H9 (cell line): ENCODE results near the gene NOP16. TPM values are rescaled to one million over a fixed set of nuclear protein-coding genes. Genes with fewer than 3 reads are reported as not detected.

Source experiments
- DNase-seq: peaks from one replicate; pipeline ENCODE4 v3.0.0-alpha.2; 2017
- H2AFZ ChIP-seq: one replicate; pipeline ENCODE4 v1.6.1; 2013; ENCODE audit warnings: mild to moderate bottlenecking, low read length, control low read depth, moderate library complexity
- H2AK5ac ChIP-seq: 2 replicates; pipeline ENCODE4 v1.6.1; 2013; ENCODE audit warnings: low read length, control low read depth, mixed read lengths; ENCODE audit not compliant: insufficient read length
- H2BK120ac ChIP-seq: one replicate; pipeline ENCODE4 v1.6.1; 2013; ENCODE audit warnings: low read depth, mild to moderate bottlenecking, low read length, control low read depth, inconsistent platforms; ENCODE audit not compliant: poor library complexity, severe bottlenecking
- H2BK12ac ChIP-seq: 2 replicates; pipeline ENCODE4 v1.6.1; 2013; ENCODE audit warnings: low read length, control low read depth, mixed read lengths, low read depth; ENCODE audit not compliant: insufficient read length
- H2BK15ac ChIP-seq: 2 replicates; pipeline ENCODE4 v1.6.1; 2013; ENCODE audit warnings: low read depth, low read length, control low read depth
- H2BK20ac ChIP-seq: one replicate; pipeline ENCODE4 v1.6.1; 2013; ENCODE audit warnings: low read depth, mild to moderate bottlenecking, low read length, control low read depth, inconsistent platforms; ENCODE audit not compliant: poor library complexity, severe bottlenecking
- H2BK5ac ChIP-seq: 2 replicates; pipeline ENCODE4 v1.6.1; 2013; ENCODE audit warnings: low read length, control low read depth, mixed read lengths; ENCODE audit not compliant: insufficient read length
- H3K14ac ChIP-seq: 2 replicates; pipeline ENCODE4 v1.6.1; 2013; ENCODE audit warnings: low read length, control low read depth; ENCODE audit not compliant: insufficient read depth
- H3K18ac ChIP-seq: 2 replicates; pipeline ENCODE4 v1.6.1; 2013; ENCODE audit warnings: low read depth, mild to moderate bottlenecking, mixed read lengths, low read length, control low read depth; ENCODE audit not compliant: insufficient read length
- H3K23ac ChIP-seq: 2 replicates; pipeline ENCODE4 v1.6.1; 2013; ENCODE audit warnings: low read length, control low read depth, mixed read lengths, low read depth; ENCODE audit not compliant: insufficient read length
- H3K23me2 ChIP-seq: 2 replicates; pipeline ENCODE4 v1.6.1; 2013; ENCODE audit warnings: low read depth, mild to moderate bottlenecking, mixed read lengths, low read length, control low read depth; ENCODE audit not compliant: insufficient read length, poor library complexity, severe bottlenecking
- H3K27ac ChIP-seq: 2 replicates; pipeline ENCODE4 v1.5.1; 2013; ENCODE audit warnings: low read length, control low read depth, mixed read lengths, low read depth; ENCODE audit not compliant: insufficient read length
- H3K27me3 ChIP-seq: 2 replicates; pipeline ENCODE4 v1.6.1; 2013; ENCODE audit warnings: low read length, control low read depth, inconsistent platforms; ENCODE audit not compliant: insufficient read depth
- H3K4ac ChIP-seq: 2 replicates; pipeline ENCODE4 v1.6.1; 2013; ENCODE audit warnings: low read depth, mild to moderate bottlenecking, control low read depth, inconsistent platforms, low read length, moderate library complexity
- H3K4me1 ChIP-seq: 2 replicates; pipeline ENCODE4 v1.6.1; 2013; ENCODE audit warnings: low read length, control low read depth, inconsistent platforms; ENCODE audit not compliant: insufficient read depth
- H3K4me2 ChIP-seq: 2 replicates; pipeline ENCODE4 v1.6.1; 2013; ENCODE audit warnings: low read length, control low read depth, mixed read lengths; ENCODE audit not compliant: insufficient read length, insufficient read depth
- H3K56ac ChIP-seq: 2 replicates; pipeline ENCODE4 v1.6.1; 2013; ENCODE audit warnings: low read depth, mild to moderate bottlenecking, mixed read lengths, low read length, control low read depth; ENCODE audit not compliant: insufficient read length
- H3K79me1 ChIP-seq: 2 replicates; pipeline ENCODE4 v1.6.1; 2013; ENCODE audit warnings: low read depth, mild to moderate bottlenecking, moderate library complexity, low read length, control low read depth, inconsistent platforms; ENCODE audit not compliant: insufficient read depth, poor library complexity, severe bottlenecking
- H3K79me2 ChIP-seq: 2 replicates; pipeline ENCODE4 v1.6.1; 2013; ENCODE audit warnings: low read length, control low read depth, inconsistent platforms; ENCODE audit not compliant: insufficient read depth
- H3K9ac ChIP-seq: 2 replicates; pipeline ENCODE4 v1.6.1; 2013; ENCODE audit warnings: low read length, control low read depth, mixed read lengths; ENCODE audit not compliant: insufficient read length; ENCODE audit errors: extremely low read depth
- H3K9me3 ChIP-seq: one replicate; pipeline ENCODE4 v1.6.1; 2013; ENCODE audit warnings: low read depth, low read length, inconsistent platforms; ENCODE audit not compliant: control insufficient read depth
- H3T11ph ChIP-seq: one replicate; pipeline ENCODE4 v1.6.1; 2013; ENCODE audit warnings: mild to moderate bottlenecking, low read length, control low read depth, inconsistent platforms
- H4K20me1 ChIP-seq: one replicate; pipeline ENCODE4 v1.6.1; 2013; ENCODE audit not compliant: control insufficient read depth, insufficient read length, insufficient read depth
- H4K5ac ChIP-seq: 2 replicates; pipeline ENCODE4 v1.6.1; 2013; ENCODE audit warnings: low read depth, mild to moderate bottlenecking, mixed read lengths, low read length, control low read depth; ENCODE audit not compliant: insufficient read length
- H4K8ac ChIP-seq: replicated peaks from 2 replicates; pipeline ENCODE4 v1.6.1; 2013; ENCODE audit warnings: low read length, control low read depth, mixed read lengths, low read depth; ENCODE audit not compliant: insufficient read length
- H4K91ac ChIP-seq: 2 replicates; pipeline ENCODE4 v1.6.1; 2013; ENCODE audit warnings: low read depth, mild to moderate bottlenecking, moderate library complexity, mixed read lengths, low read length, control low read depth; ENCODE audit not compliant: insufficient read length
- H3K27ac Mint-ChIP-seq, 3 experiments: 2 replicates in 2 of 3; 3 replicates in 1 of 3; pipeline ENCODE4 v1.8.0; 2020 to 2021; ENCODE audit warnings: mixed read lengths in 3 of 3, mild to moderate bottlenecking in 1 of 3, moderate library complexity in 1 of 3
- H3K27me3 Mint-ChIP-seq: 2 replicates; pipeline ENCODE4 v1.8.0; 2021; ENCODE audit warnings: low read depth, mild to moderate bottlenecking, moderate library complexity, mixed read lengths
- H3K36me3 Mint-ChIP-seq, 3 experiments: 2 replicates in 2 of 3; 3 replicates in 1 of 3; pipeline ENCODE4 v1.8.0; 2020 to 2021; ENCODE audit warnings: low read depth in 3 of 3, mixed read lengths in 3 of 3; ENCODE audit not compliant: insufficient read depth in 1 of 3
- H3K4me1 Mint-ChIP-seq, 2 experiments: 2 replicates each; pipeline ENCODE4 v1.8.0; 2020; ENCODE audit warnings: mixed read lengths in 2 of 2
- H3K4me3 Mint-ChIP-seq, 2 experiments: 2 replicates in 1 of 2; 3 replicates in 1 of 2; pipeline ENCODE4 v1.8.0; 2020 to 2021; ENCODE audit warnings: mild to moderate bottlenecking in 2 of 2, mixed read lengths in 2 of 2, moderate library complexity in 1 of 2
- H3K9me3 Mint-ChIP-seq, 2 experiments: 2 replicates in 1 of 2; 3 replicates in 1 of 2; pipeline ENCODE4 v1.8.0; 2020; ENCODE audit warnings: mild to moderate bottlenecking in 2 of 2, mixed read lengths in 2 of 2, moderate library complexity in 1 of 2
- WGBS: extraction: QIAGEN DNeasy Blood & Tissue Kit; methylation state at CpG from one replicate; pipeline ENCODE4 v1.1.7; 2013; ENCODE audit warnings: missing lambda C conversion rate, low lambda C conversion rate, mixed read lengths; ENCODE audit not compliant: insufficient read length; ENCODE audit errors: extremely low coverage; 5-methylcytosine and 5-hydroxymethylcytosine counted together
- total RNA-seq: library from RNA; stranded (reverse); gene quantifications from 2 replicates; pipeline ENCODE4 v1.2.1, GENCODE V29; 2021
- TF ChIP-seq, protein P1 (sequence below): fragments of 200-600 bp; sonication (generic); conservative IDR thresholded peaks from 3 replicates; pipeline ENCODE4 v1.8.0; 2021; ENCODE audit warnings: antibody characterized with exemption, mild to moderate bottlenecking

NOP16 gene
- total RNA-seq, 1 experiment from 2014 or later: 114 TPM

DNA sequence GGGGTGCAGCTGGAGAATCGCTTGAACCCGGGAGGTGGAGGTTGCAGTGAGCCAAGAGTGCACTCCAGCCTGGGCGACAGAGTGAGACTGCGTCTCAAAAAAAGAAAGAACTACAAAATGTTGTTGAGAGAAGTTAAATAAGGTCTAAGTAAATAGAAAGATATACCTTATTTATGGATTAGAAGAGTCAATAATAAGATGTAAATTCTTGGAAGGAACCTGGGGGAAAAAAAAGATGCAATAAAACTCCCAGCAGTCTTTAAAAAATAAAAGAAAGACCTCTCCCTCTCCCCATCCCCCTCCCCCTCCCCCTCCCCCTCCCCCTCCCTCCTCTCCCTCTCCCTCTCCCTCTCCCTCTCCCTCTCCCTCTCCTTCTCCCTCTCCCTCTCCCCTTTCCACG, 44.3 kb upstream of the NOP16 start:
- H3K14ac ChIP-seq: no peak overlapping the region
- H4K8ac ChIP-seq: no peak overlapping the region
- Mint-ChIP-seq H3K4me1 (no peaks in the 10 kb centered on the region; a peak in 1 of 4 replicates), H3K27me3 (peaks cover 12% of the 10 kb centered on the region), H3K9me3 (peaks cover 16 to 17% of the 10 kb centered on the region in 2 experiments), H3K4me3 (no peak overlapping the region), H3K27ac (no peak overlapping the region), H3K36me3 (peaks cover 0 to 7% (median 2%) of the 10 kb centered on the region in 3 experiments; a peak in 2 of 7 replicates)
- H4K91ac ChIP-seq: no peak overlapping the region
- no peak overlapping the region for H2AK5ac ChIP-seq
- H4K5ac ChIP-seq: no peak overlapping the region
- H2BK12ac ChIP-seq: no peak overlapping the region
- H3K18ac ChIP-seq: no peak overlapping the region
- H3K56ac ChIP-seq: no peak overlapping the region
- no peaks in the 10 kb centered on the region for H4K20me1 ChIP-seq
- H3K9ac ChIP-seq: no peak overlapping the region
- no peak overlapping the region for H3T11ph ChIP-seq
- H3K79me1 ChIP-seq: no peaks in the 10 kb centered on the region
- no CpG with 5 or more reads among the region's 5 CpGs for WGBS
- H2BK120ac ChIP-seq: no peak overlapping the region
- H3K79me2 ChIP-seq: no peaks in the 10 kb centered on the region
- H3K23me2 ChIP-seq: no peaks in the 10 kb centered on the region
- no peaks in the 10 kb centered on the region for H3K9me3 ChIP-seq
- no peak overlapping the region for H3K4me2 ChIP-seq
- H2AFZ ChIP-seq: no peak overlapping the region
- no peaks in the 10 kb centered on the region for H3K4me1 ChIP-seq
- no peak overlapping the region for H3K27ac ChIP-seq
- no peak overlapping the region for H2BK15ac ChIP-seq
- H2BK5ac ChIP-seq: no peak overlapping the region
- no peak overlapping the region for H3K23ac ChIP-seq
- H2BK20ac ChIP-seq: no peak overlapping the region
- no peaks in the 10 kb centered on the region for H3K27me3 ChIP-seq
- no peak overlapping the region for H3K4ac ChIP-seq
- TF ChIP-seq, protein P1, sequence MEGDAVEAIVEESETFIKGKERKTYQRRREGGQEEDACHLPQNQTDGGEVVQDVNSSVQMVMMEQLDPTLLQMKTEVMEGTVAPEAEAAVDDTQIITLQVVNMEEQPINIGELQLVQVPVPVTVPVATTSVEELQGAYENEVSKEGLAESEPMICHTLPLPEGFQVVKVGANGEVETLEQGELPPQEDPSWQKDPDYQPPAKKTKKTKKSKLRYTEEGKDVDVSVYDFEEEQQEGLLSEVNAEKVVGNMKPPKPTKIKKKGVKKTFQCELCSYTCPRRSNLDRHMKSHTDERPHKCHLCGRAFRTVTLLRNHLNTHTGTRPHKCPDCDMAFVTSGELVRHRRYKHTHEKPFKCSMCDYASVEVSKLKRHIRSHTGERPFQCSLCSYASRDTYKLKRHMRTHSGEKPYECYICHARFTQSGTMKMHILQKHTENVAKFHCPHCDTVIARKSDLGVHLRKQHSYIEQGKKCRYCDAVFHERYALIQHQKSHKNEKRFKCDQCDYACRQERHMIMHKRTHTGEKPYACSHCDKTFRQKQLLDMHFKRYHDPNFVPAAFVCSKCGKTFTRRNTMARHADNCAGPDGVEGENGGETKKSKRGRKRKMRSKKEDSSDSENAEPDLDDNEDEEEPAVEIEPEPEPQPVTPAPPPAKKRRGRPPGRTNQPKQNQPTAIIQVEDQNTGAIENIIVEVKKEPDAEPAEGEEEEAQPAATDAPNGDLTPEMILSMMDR: no peak
- DNase-seq: no peak
